K562 (cell line): Measurements from ENCODE around the gene SOX15. TPM values are rescaled to one million over a fixed set of nuclear protein-coding genes. Genes with fewer than 3 reads are reported as not detected.
A peak's percentile ranks its signal among the peaks of the same experiment; 100 is the strongest.

Experiments
- ARID4B ChIP-seq: sonication (generic); formaldehyde crosslinking; IDR thresholded peaks from 2 replicates; pipeline ENCODE4 v1.8.0; 2022; ENCODE audit warnings: mild to moderate bottlenecking, missing genetic modification reagents
- CREB1 ChIP-seq, 2 experiments: sonication (generic) in 1 of 2; formaldehyde crosslinking in 1 of 2; IDR thresholded peaks; 2 replicates each; pipeline versions ENCODE4 v1.6.1 to v1.8.0; 2012 to 2022; ENCODE audit warnings: inconsistent platforms in 1 of 2, mild to moderate bottlenecking in 1 of 2, missing genetic modification reagents in 1 of 2, moderate library complexity in 1 of 2
- DMBX1 ChIP-seq: fragments of 250-450 bp; sonication (Bioruptor Pico); IDR thresholded peaks from 2 replicates; pipeline ENCODE4 v1.8.0; 2022; ENCODE audit warnings: inconsistent platforms, mild to moderate bottlenecking, moderate library complexity, borderline replicate concordance
- E2F1 ChIP-seq: sonication (generic); formaldehyde crosslinking; IDR thresholded peaks from 2 replicates; pipeline ENCODE4 v1.8.1; 2023; ENCODE audit warnings: mild to moderate bottlenecking, missing genetic modification reagents, moderate library complexity
- E2F3 ChIP-seq: fragments of 250-450 bp; sonication (Bioruptor Pico); IDR thresholded peaks from 2 replicates; pipeline ENCODE4 v1.4.0; 2020; ENCODE audit warnings: mild to moderate bottlenecking
- FOXM1 ChIP-seq, 2 experiments: fragments of 450-650 bp in 1 of 2; sonication (generic) in 1 of 2; formaldehyde crosslinking in 1 of 2; IDR thresholded peaks; 2 replicates each; pipeline versions ENCODE4 v1.6.1 to v1.9.0; 2017 to 2022; ENCODE audit warnings: low read depth in 2 of 2, mild to moderate bottlenecking in 2 of 2, missing genetic modification reagents in 1 of 2, moderate library complexity in 1 of 2
- GABPB1 ChIP-seq: sonication (generic); formaldehyde crosslinking; IDR thresholded peaks from 2 replicates; pipeline ENCODE4 v1.8.0; 2022; ENCODE audit warnings: mild to moderate bottlenecking, missing genetic modification reagents
- MNT ChIP-seq, 2 experiments: fragments of 450-650 bp; conservative IDR thresholded peaks; 2 replicates each; pipeline ENCODE4 v1.6.1; 2017; ENCODE audit warnings: mild to moderate bottlenecking in 2 of 2, moderate library complexity in 2 of 2
- NFIC ChIP-seq: fragments of 450-650 bp; IDR thresholded peaks from 2 replicates; pipeline ENCODE4 v1.6.1; 2017; ENCODE audit warnings: mild to moderate bottlenecking, inconsistent platforms
- RFX5 ChIP-seq: IDR thresholded peaks from 2 replicates; pipeline ENCODE4 v1.6.1; 2011; ENCODE audit warnings: low read depth, mild to moderate bottlenecking, improper control_type of control experiment, low read length
- STAT6 ChIP-seq: sonication (generic); formaldehyde crosslinking; IDR thresholded peaks from 2 replicates; pipeline ENCODE4 v1.8.1; 2023; ENCODE audit warnings: mild to moderate bottlenecking, missing genetic modification reagents
- TBL1XR1 ChIP-seq, 2 experiments: IDR thresholded peaks; 2 replicates each; pipeline ENCODE4 v1.6.1; 2012; ENCODE audit warnings: improper control_type of control experiment in 2 of 2, low read length in 2 of 2, mild to moderate bottlenecking in 1 of 2
- THRAP3 ChIP-seq: fragments of 450-650 bp; IDR thresholded peaks from 2 replicates; pipeline ENCODE4 v1.6.1; 2016; ENCODE audit warnings: mild to moderate bottlenecking, inconsistent platforms, borderline replicate concordance
- ZKSCAN8 ChIP-seq: fragments of 200-800 bp; sonication (Bioruptor generic); IDR thresholded peaks from 2 replicates; pipeline ENCODE4 v1.6.1; 2016; ENCODE audit warnings: missing genetic modification characterization, missing compliant biosample characterization
- ZNF140 ChIP-seq: fragments of 250-450 bp; sonication (Bioruptor Pico); IDR thresholded peaks from 2 replicates; pipeline ENCODE4 v1.8.0; 2021; ENCODE audit warnings: moderate library complexity, mild to moderate bottlenecking, inconsistent platforms
- ZNF3 ChIP-seq: fragments of 250-450 bp; sonication (Bioruptor Pico); IDR thresholded peaks from 2 replicates; pipeline ENCODE4 v1.5.0; 2021; ENCODE audit warnings: mild to moderate bottlenecking, moderate library complexity
- ZNF384 ChIP-seq: IDR thresholded peaks from 2 replicates; pipeline ENCODE4 v1.6.1; 2012; ENCODE audit warnings: low read depth, low read length, improper control_type of control experiment
- polyA plus RNA-seq, 8 experiments: library from polyadenylated mRNA; depleted of rRNA in 4 of 8; stranded (reverse) in 5 of 8; unstranded in 3 of 8; fragments of >200 nt; fragmentation: Nextera tagmentation in 2 of 8; fragmentation: Illumina TruSeq in 1 of 8; extraction: Ambion mirVana in 2 of 8; extraction: Trizol in 1 of 8; gene quantifications; 2 replicates each; pipeline versions ENCODE4 v1.2.1 to v1.2.3, GENCODE V29; 2011 to 2014; ENCODE audit warnings: inconsistent platforms in 1 of 8, missing spikeins in 1 of 8
- total RNA-seq, 7 experiments: library from RNA; depleted of rRNA in 6 of 7; stranded (reverse); fragments of >200 nt in 6 of 7; fragmentation: Illumina TruSeq in 2 of 7; extraction: Trizol in 2 of 7; gene quantifications; 2 replicates each; pipeline versions ENCODE4 v1.2.1 to v1.2.3, GENCODE V29; 2011 to 2021; ENCODE audit warnings: low replicate concordance in 1 of 7

The SOX15 gene
- total and polyA plus RNA-seq, 9 of the 15 experiments (the other 6 are each of a cell fraction or from before 2014, with no cell fraction given) = 0.07 to 0.33 (median 0.19) TPM; not detected in 5

GRCh38 chr17:7572588-7573323 is 17.1 kb downstream of the SOX15 start (continued):
- TF ChIP-seq ARID4B (peak; percentile 22; the same call in 1 of the 2 replicates), CREB1 (IDR thresholded peaks at IDR 0.05) (peak; percentile 93), CREB1 (CRISPR knock-in tag; IDR thresholded peaks at IDR 0.05) (peak; percentile 94), ZNF140 (CRISPR knock-in tag) (no peak), ZNF3 (CRISPR knock-in tag) (no peak), GABPB1 (CRISPR knock-in tag) (peak; percentile 96), THRAP3 (0 out of 2 replicates have a peak, but pooled peaks have one; percentile 41), STAT6 (CRISPR knock-in tag) (no peak), ZNF384 (no peak), FOXM1 (IDR thresholded peaks at IDR 0.05; ENCODE audit: low read depth) (no peak), FOXM1 (CRISPR knock-in tag; IDR thresholded peaks at IDR 0.05; ENCODE audit: low read depth) (no peak), DMBX1 (CRISPR knock-in tag) (no peak), ZKSCAN8 (CRISPR knock-in tag) (no peak), E2F1 (CRISPR knock-in tag) (peak; percentile 59; the same call in 1 of the 2 replicates), NFIC (peak; percentile 48), RFX5 (no peak), TBL1XR1 (IDR thresholded peaks at IDR 0.05; ENCODE audit: low read length in 2 of 2) (peak in 1 of 2 experiments; percentile 23; a peak in 1 of 4 replicates), E2F3 (CRISPR knock-in tag) (no peak), MNT (conservative IDR thresholded peaks at IDR 0.05) (peak; percentile 61 to 80; a peak in 3 of 4 replicates)
